ENCODE measurements around the gene ERMARD. TPM values are rescaled to one million over a fixed set of nuclear protein-coding genes. Genes with fewer than 3 reads are reported as not detected.

Gene ERMARD
- total and polyA plus RNA-seq, 2 donors (not counting 3 experiments of a cell fraction or from before 2014, with no cell fraction given), result 23.8 to 36.4 TPM

GRCh38 chr6:169714595-169714994 lies 36.8 kb upstream of the ERMARD start:
- dilution Hi-C loops (cut with MboI; ENCODE audit: extremely low pct_ligation_motif_present, low sequenced_read_pairs) (no loop called here), intact Hi-C loops (cut with micrococcal nuclease) (no loop called here)
- H3K9ac ChIP-seq (replicated peaks; ENCODE audit: extremely low read depth, insufficient read depth, low read length), result no peak overlapping the region
- H3K27me3 ChIP-seq (ENCODE audit: control insufficient read depth in 2 of 2, insufficient read depth in 2 of 2, low read length in 2 of 2), result no peaks in the 10 kb centered on the region
- H3K79me2 ChIP-seq (ENCODE audit: control insufficient read depth, insufficient read depth, low read length), result peaks cover 12% of the 10 kb centered on the region
- no peaks in the 10 kb centered on the region for H3K9me1 ChIP-seq (replicated peaks; ENCODE audit: control insufficient read depth, extremely low read depth, insufficient read depth, low read length)
- no peaks in the 10 kb centered on the region for H3K9me3 ChIP-seq (replicated peaks; ENCODE audit: control insufficient read depth, insufficient read depth, low read length)
- no peak for FAIRE-seq
- no peak overlapping the region for H3K27ac ChIP-seq (ENCODE audit: insufficient read depth, low read depth, low read length)
- no peak overlapping the region for H2AFZ ChIP-seq (ENCODE audit: low read depth, low read length)
- no peak overlapping the region for H3K4me3 ChIP-seq (replicated peaks in 1 of 3; ENCODE audit: insufficient read depth in 1 of 3, low read depth in 1 of 3, low read length in 3 of 3)
- no peak for TF ChIP-seq MAX (IDR thresholded peaks at IDR 0.05; ENCODE audit: insufficient read depth, insufficient read length)
- no peak for TF ChIP-seq EZH2 (IDR thresholded peaks at IDR 0.05; ENCODE audit: borderline replicate concordance, low read depth, low read length, severe bottlenecking)
- no peak for TF ChIP-seq JUN (IDR thresholded peaks at IDR 0.05; ENCODE audit: borderline replicate concordance, insufficient read depth, insufficient read length, low read depth)
- no peak for TF ChIP-seq CTCF (IDR thresholded peaks at IDR 0.05; ENCODE audit: extremely low read depth in 1 of 2, insufficient read depth in 1 of 2, low read depth in 1 of 2, low read length in 2 of 2)
- no peak for TF ChIP-seq POLR2A (IDR thresholded peaks at IDR 0.05; ENCODE audit: low read depth, low read length)
- CTCF ChIA-PET, result interaction anchor here (0.7 kb wide), 1 partner anchor 9 kb away, joined by 3 read pairs; no protein-coding TSS in a partner anchor
- H4K20me1 ChIP-seq (replicated peaks; ENCODE audit: control insufficient read depth, extremely low read depth, insufficient read depth, low read length), result no peaks in the 10 kb centered on the region
- no peak for DNase-seq (ENCODE audit: low read depth, low spot score)
- peaks cover 12 to 14% of the 10 kb centered on the region in 2 experiments for H3K36me3 ChIP-seq (ENCODE audit: control insufficient read depth in 2 of 2, extremely low read depth in 1 of 2, insufficient read depth in 2 of 2, low read length in 2 of 2)
- POLR2A ChIA-PET, result no interaction called here
- H3K4me1 ChIP-seq (ENCODE audit: control insufficient read depth, extremely low read depth, insufficient read depth, low read length), result peaks cover 4% of the 10 kb centered on the region
- no peak overlapping the region for H3K4me2 ChIP-seq (ENCODE audit: insufficient read depth, low read length)
- BruUV-seq (replicated peaks), result no TSS peak

- no peak overlapping the region for H2AFZ ChIP-seq (ENCODE audit: low read depth, low read length)
- dilution Hi-C loops (cut with MboI; ENCODE audit: extremely low pct_ligation_motif_present, low sequenced_read_pairs) (no loop called here), intact Hi-C loops (cut with micrococcal nuclease) (no loop called here)
- DNase-seq (ENCODE audit: low read depth, low spot score) (no peak), FAIRE-seq (no peak)
- no peak overlapping the region for H3K9ac ChIP-seq (replicated peaks; ENCODE audit: extremely low read depth, insufficient read depth, low read length)
- H3K27ac ChIP-seq (ENCODE audit: insufficient read depth, low read depth, low read length), result no peak overlapping the region
- ChIA-PET CTCF (interaction anchor here (1.2 to 3.4 kb wide), 4 partner anchors 10 to 207 kb away, joined by 3 to 17 read pairs (median 6); no protein-coding TSS in a partner anchor), POLR2A (no interaction called here)
- H3K9me3 ChIP-seq (replicated peaks; ENCODE audit: control insufficient read depth, insufficient read depth, low read length), result no peaks in the 10 kb centered on the region
- H3K27me3 ChIP-seq (ENCODE audit: control insufficient read depth in 2 of 2, insufficient read depth in 2 of 2, low read length in 2 of 2), result no peaks in the 10 kb centered on the region
- no TSS peak for BruUV-seq (replicated peaks)
- no peak for TF ChIP-seq FOS (IDR thresholded peaks at IDR 0.05; ENCODE audit: borderline replicate concordance, insufficient read depth, low read length)
- TF ChIP-seq JUN (IDR thresholded peaks at IDR 0.05; ENCODE audit: borderline replicate concordance, insufficient read depth, insufficient read length, low read depth), result no peak
- no peak for TF ChIP-seq CTCF (IDR thresholded peaks at IDR 0.05; ENCODE audit: extremely low read depth in 1 of 2, insufficient read depth in 1 of 2, low read depth in 1 of 2, low read length in 2 of 2)
- TF ChIP-seq EZH2 (IDR thresholded peaks at IDR 0.05; ENCODE audit: borderline replicate concordance, low read depth, low read length, severe bottlenecking), result no peak
- no peak for TF ChIP-seq MAX (IDR thresholded peaks at IDR 0.05; ENCODE audit: insufficient read depth, insufficient read length)
- no peak for TF ChIP-seq POLR2A (IDR thresholded peaks at IDR 0.05; ENCODE audit: low read depth, low read length)
- no peak for TF ChIP-seq MYC (IDR thresholded peaks at IDR 0.05; ENCODE audit: low read depth, low read length)
- H3K36me3 ChIP-seq (ENCODE audit: control insufficient read depth in 2 of 2, extremely low read depth in 1 of 2, insufficient read depth in 2 of 2, low read length in 2 of 2), result peaks cover under 1 to 8% of the 10 kb centered on the region in 2 experiments
- peaks cover 15% of the 10 kb centered on the region for H3K4me1 ChIP-seq (ENCODE audit: control insufficient read depth, extremely low read depth, insufficient read depth, low read length)
- H4K20me1 ChIP-seq (replicated peaks; ENCODE audit: control insufficient read depth, extremely low read depth, insufficient read depth, low read length), result no peaks in the 10 kb centered on the region
- no peak overlapping the region for H3K4me3 ChIP-seq (replicated peaks in 1 of 3; ENCODE audit: insufficient read depth in 1 of 3, low read depth in 1 of 3, low read length in 3 of 3)
- H3K4me2 ChIP-seq (ENCODE audit: insufficient read depth, low read length), result no peak overlapping the region
- H3K79me2 ChIP-seq (ENCODE audit: control insufficient read depth, insufficient read depth, low read length), result peaks cover 40% of the 10 kb centered on the region
- H3K9me1 ChIP-seq (replicated peaks; ENCODE audit: control insufficient read depth, extremely low read depth, insufficient read depth, low read length), result no peaks in the 10 kb centered on the region
Observed at GRCh38 chr6:169719117-169719516, 32.3 kb upstream of the ERMARD start.

Data from endothelial cell of umbilical vein (primary cell).